Fibroblast of skin of left quadriceps (primary cell): ENCODE data around the gene DCLK3.

Source experiments
- DNase-seq, 2 experiments: peaks; one replicate each; pipeline ENCODE4 v3.0.0-alpha.2; 2013; ENCODE audit warnings: low read depth in 2 of 2

DCLK3 gene

GRCh38 chr3:36764704-36765038 lies 318 bp upstream of the DCLK3 start:
- no peak for DNase-seq

GRCh38 chr3:36762918-36763849 lies 1.2 kb downstream of the DCLK3 start:
- DNase-seq = no peak

GRCh38 chr3:36761779-36762178 lies 2.6 kb downstream of the DCLK3 start:
- no peak for DNase-seq

- no peak for DNase-seq
Measured at GRCh38 chr3:36756269-36756668, 8.1 kb downstream of the DCLK3 start.

GRCh38 chr3:36751326-36751725 lies 13.0 kb downstream of the DCLK3 start:
- no peak for DNase-seq

GRCh38 chr3:36750737-36751136 lies 13.6 kb downstream of the DCLK3 start:
- no peak for DNase-seq

GRCh38 chr3:36744763-36745162 lies 19.6 kb downstream of the DCLK3 start:
- DNase-seq = no peak

GRCh38 chr3:36743826-36744225 lies 20.5 kb downstream of the DCLK3 start:
- no peak for DNase-seq

GRCh38 chr3:36741285-36741684 lies 23.1 kb downstream of the DCLK3 start:
- no peak for DNase-seq

- DNase-seq = no peak
Measured at GRCh38 chr3:36740787-36741186, 23.6 kb downstream of the DCLK3 start.

- no peak for DNase-seq
Measured at GRCh38 chr3:36738702-36739101, 25.7 kb downstream of the DCLK3 start.

- DNase-seq = no peak
Measured at GRCh38 chr3:36736301-36736700, 28.1 kb downstream of the DCLK3 start.

- DNase-seq = no peak
Measured at GRCh38 chr3:36734742-36735141, 29.6 kb downstream of the DCLK3 start.

GRCh38 chr3:36733723-36734122 lies 30.6 kb downstream of the DCLK3 start:
- no peak for DNase-seq

GRCh38 chr3:36733162-36733696 lies 31.1 kb downstream of the DCLK3 start:
- no peak for DNase-seq

GRCh38 chr3:36730966-36731365 lies 33.4 kb downstream of the DCLK3 start:
- no peak for DNase-seq

GRCh38 chr3:36729204-36730056 lies 34.9 kb downstream of the DCLK3 start:
- peak; percentile 19 to 32 for DNase-seq

- peak; percentile 25 to 32 for DNase-seq
Measured at GRCh38 chr3:36714343-36715086, 49.8 kb downstream of the DCLK3 start.

- DNase-seq = no peak
Measured at GRCh38 chr3:36713904-36714303, 50.4 kb downstream of the DCLK3 start.

- no peak for DNase-seq
Measured at GRCh38 chr3:36710606-36711005, 53.7 kb downstream of the DCLK3 start.

GRCh38 chr3:36709826-36710365 lies 54.5 kb downstream of the DCLK3 start:
- no peak for DNase-seq

- no peak for DNase-seq
Measured at GRCh38 chr3:36709281-36709680, 55.1 kb downstream of the DCLK3 start.
